Upper lobe of left lung (tissue), 4 donors: ENCODE measurements around the gene DOC2B.

ENCODE experiments used
- CTCF ChIP-seq, 6 experiments: fragments of 450-650 bp in 4 of 6; fragments of 200-600 bp in 2 of 6; sonication (generic) in 2 of 6; IDR thresholded peaks; one replicate each; pipeline ENCODE4 v1.5.1; 2016 to 2019; ENCODE audit warnings: antibody characterized with exemption in 6 of 6
- EP300 ChIP-seq, 4 donors: sonication (generic); formaldehyde crosslinking; IDR thresholded peaks; one replicate each; pipeline ENCODE4 v1.5.1; 2017; ENCODE audit warnings: antibody characterized with exemption in 4 of 4, control low read depth in 2 of 4
- POLR2A ChIP-seq, 4 donors: fragments of 450-650 bp; IDR thresholded peaks; one replicate each; pipeline ENCODE4 v1.5.1; 2016 to 2017; ENCODE audit warnings: antibody characterized with exemption in 4 of 4, mild to moderate bottlenecking in 2 of 4

- TF ChIP-seq CTCF (IDR thresholded peaks at IDR 0.05): no peak
- no peak for TF ChIP-seq POLR2A (IDR thresholded peaks at IDR 0.05)
- no peak for TF ChIP-seq EP300 (IDR thresholded peaks at IDR 0.05)
Observed at GRCh38 chr17:225551-225950, 44.1 kb upstream of the DOC2B start.
